GM21717 (cell line): Measurements from ENCODE around the gene VIL1.

Experiments
- ATAC-seq: cut with Tn5 transposase; IDR thresholded peaks from one replicate; pipeline ENCODE4 v1.9.1; 2021; ENCODE audit warnings: mild to moderate bottlenecking, moderate library complexity; ENCODE audit not compliant: unreplicated experiment

VIL1 gene

GRCh38 chr2:218482651-218483050 is 63.7 kb downstream of the VIL1 start:
- no peak for ATAC-seq

- ATAC-seq = no peak
Observed at GRCh38 chr2:218485986-218486667, 67.2 kb downstream of the VIL1 start.

- no peak for ATAC-seq
Observed at GRCh38 chr2:218500501-218501060, 81.7 kb downstream of the VIL1 start.

- ATAC-seq = no peak
Observed at GRCh38 chr2:218501665-218502064, 82.7 kb downstream of the VIL1 start.
